Measurements from ENCODE around the gene ATP5ME. TPM values are rescaled to one million over a fixed set of nuclear protein-coding genes. Genes with fewer than 3 reads are reported as not detected.

Gene ATP5ME
- total and polyA plus RNA-seq, 2 of the 13 experiments (the other 11 are each of a cell fraction or from before 2014, with no cell fraction given) = 305 to 753 TPM

GRCh38 chr4:658681-659667 is 15.1 kb downstream of the ATP5ME start (continued):
- TF ChIP-seq, protein P1, sequence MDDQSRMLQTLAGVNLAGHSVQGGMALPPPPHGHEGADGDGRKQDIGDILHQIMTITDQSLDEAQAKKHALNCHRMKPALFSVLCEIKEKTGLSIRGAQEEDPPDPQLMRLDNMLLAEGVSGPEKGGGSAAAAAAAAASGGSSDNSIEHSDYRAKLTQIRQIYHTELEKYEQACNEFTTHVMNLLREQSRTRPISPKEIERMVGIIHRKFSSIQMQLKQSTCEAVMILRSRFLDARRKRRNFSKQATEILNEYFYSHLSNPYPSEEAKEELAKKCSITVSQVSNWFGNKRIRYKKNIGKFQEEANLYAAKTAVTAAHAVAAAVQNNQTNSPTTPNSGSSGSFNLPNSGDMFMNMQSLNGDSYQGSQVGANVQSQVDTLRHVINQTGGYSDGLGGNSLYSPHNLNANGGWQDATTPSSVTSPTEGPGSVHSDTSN (CRISPR knock-in tag; IDR thresholded peaks at IDR 0.05; ENCODE audit: borderline replicate concordance) = no peak
- TF ChIP-seq PTBP1 (IDR thresholded peaks at IDR 0.05; ENCODE audit: low read depth, low read length, poor library complexity, severe bottlenecking) (no peak), ZSCAN21 (CRISPR knock-in tag; IDR thresholded peaks at IDR 0.05; ENCODE audit: borderline replicate concordance) (peak; percentile 42; the same call in 1 of the 2 replicates), NR2C2 (CRISPR knock-in tag; IDR thresholded peaks at IDR 0.05; ENCODE audit: borderline replicate concordance) (peak; percentile 23; the same call in 1 of the 2 replicates), SALL2 (CRISPR knock-in tag; IDR thresholded peaks at IDR 0.05) (no peak), ZBTB8A (CRISPR knock-in tag; IDR thresholded peaks at IDR 0.05; ENCODE audit: borderline replicate concordance, low read depth) (no peak), ZNF883 (CRISPR knock-in tag; IDR thresholded peaks at IDR 0.05; ENCODE audit: not compliant biosample characterization) (no peak), PRDM15 (CRISPR knock-in tag; IDR thresholded peaks at IDR 0.05) (peak; percentile 30; the same call in 1 of the 2 replicates), ZFP41 (CRISPR knock-in tag; IDR thresholded peaks at IDR 0.05; ENCODE audit: borderline replicate concordance) (no peak), ZNF121 (CRISPR knock-in tag; IDR thresholded peaks at IDR 0.05) (no peak), ZNF441 (CRISPR knock-in tag; IDR thresholded peaks at IDR 0.05; ENCODE audit: borderline replicate concordance) (no peak), NFAT5 (CRISPR knock-in tag; IDR thresholded peaks at IDR 0.05) (no peak), SKIL (CRISPR knock-in tag; IDR thresholded peaks at IDR 0.05; ENCODE audit: borderline replicate concordance) (peak; percentile 87; the same call in 1 of the 2 replicates), HOXA5 (CRISPR knock-in tag; IDR thresholded peaks at IDR 0.05) (no peak)

Data from HepG2 (cell line).